ENCODE data around the gene KLK11. TPM values are rescaled to one million over a fixed set of nuclear protein-coding genes. Genes with fewer than 3 reads are reported as not detected.
"Not testable (repeated sequence)": the region's sequence is repeated elsewhere in the genome, so short reads cannot be mapped to it uniquely, and the experiment has no call there.

The KLK11 gene
- total and polyA plus RNA-seq, 4 donors, result 0.25 to 0.43 TPM; not detected in 2

GRCh38 chr19:50984416-50984815 is 42.0 kb downstream of the KLK11 start:
- WGBS, 2 donors, result 82 to 84% methylated on average over 14 of the region's 14 CpGs
- H3K27me3 ChIP-seq (ENCODE audit: control insufficient read depth in 1 of 2, insufficient read depth in 2 of 2, low read length in 1 of 2); H3K9me3 ChIP-seq (ENCODE audit: control insufficient read depth, low read length); H3K36me3 ChIP-seq (ENCODE audit: control insufficient read depth in 1 of 2, insufficient read depth in 2 of 2, low read length in 1 of 2); DNase-seq; intact Hi-C loops (cut with DNase I); ATAC-seq (ENCODE audit: low FRiP score); H3K27ac ChIP-seq (ENCODE audit: low read depth in 1 of 2, low read length in 2 of 2); H3K4me1 ChIP-seq (ENCODE audit: control insufficient read depth in 1 of 2, insufficient read depth in 2 of 2, low read length in 2 of 2); H3K4me3 ChIP-seq (ENCODE audit: low read length in 2 of 2): not testable (repeated sequence)

GRCh38 chr19:50983625-50984292 is 42.7 kb downstream of the KLK11 start, which contains the start of gene KLK7:
KLK7 (minus strand) TSS chr19:50983917; CDS start chr19:50982399, 1,518 bp downstream.
- no peaks in the 10 kb centered on the region for H3K9me3 ChIP-seq (ENCODE audit: control insufficient read depth, low read length)
- DNase-seq (no peak), ATAC-seq (ENCODE audit: low FRiP score) (no peak)
- intact Hi-C loops (cut with DNase I), result no loop called here
- no peaks in the 10 kb centered on the region for H3K36me3 ChIP-seq (ENCODE audit: control insufficient read depth in 1 of 2, insufficient read depth in 2 of 2, low read length in 1 of 2)
- no peak within 1 kb of the TSS for H3K4me3 ChIP-seq (ENCODE audit: low read length in 2 of 2)
- H3K27ac ChIP-seq (ENCODE audit: low read depth in 1 of 2, low read length in 2 of 2), result no peak within 1 kb of the TSS
- no peaks in the 10 kb centered on the region for H3K27me3 ChIP-seq (ENCODE audit: control insufficient read depth in 1 of 2, insufficient read depth in 2 of 2, low read length in 1 of 2)
- 6 to 21% methylated on average over 27 to 28 of the region's 28 CpGs for WGBS, 2 donors
- no peaks in the 10 kb centered on the region for H3K4me1 ChIP-seq (ENCODE audit: control insufficient read depth in 1 of 2, insufficient read depth in 2 of 2, low read length in 2 of 2)

DNA sequence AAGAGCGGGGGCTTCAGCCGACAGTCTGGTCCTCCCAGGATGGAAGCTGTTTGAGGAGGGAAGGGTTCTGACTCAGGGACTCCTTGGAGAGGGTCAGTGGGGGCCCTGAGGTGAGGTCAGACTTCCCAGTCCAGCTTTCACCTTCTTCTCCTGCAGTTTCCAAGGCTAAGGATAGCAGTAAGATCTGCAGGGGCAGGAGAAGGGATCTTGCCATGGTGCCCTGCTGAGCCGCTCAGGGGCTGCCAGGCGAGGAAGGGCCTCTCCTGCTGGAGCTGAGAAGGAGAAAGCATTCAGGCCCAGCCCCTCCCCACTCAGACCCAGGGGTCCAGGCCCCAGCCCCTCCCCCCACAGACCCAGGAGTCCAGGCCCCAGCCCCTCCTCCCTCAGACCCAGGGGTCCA is 44.2 kb downstream of the KLK11 start:
- no peak overlapping the region for H3K27ac ChIP-seq (ENCODE audit: low read depth in 1 of 2, low read length in 2 of 2)
- ATAC-seq (ENCODE audit: low FRiP score), result no peak
- H3K36me3 ChIP-seq (ENCODE audit: control insufficient read depth in 1 of 2, insufficient read depth in 2 of 2, low read length in 1 of 2), result no peaks in the 10 kb centered on the region
- H3K4me1 ChIP-seq (ENCODE audit: control insufficient read depth in 1 of 2, insufficient read depth in 2 of 2, low read length in 2 of 2), result no peaks in the 10 kb centered on the region
- intact Hi-C loops (cut with DNase I), result no loop called here
- no peak overlapping the region for H3K4me3 ChIP-seq (ENCODE audit: low read length in 2 of 2)
- no peaks in the 10 kb centered on the region for H3K27me3 ChIP-seq (ENCODE audit: control insufficient read depth in 1 of 2, insufficient read depth in 2 of 2, low read length in 1 of 2)
- 60 to 65% methylated on average over 3 to 4 of the region's 4 CpGs for WGBS, 2 donors
- no peaks in the 10 kb centered on the region for H3K9me3 ChIP-seq (ENCODE audit: control insufficient read depth, low read length)
- no peak for DNase-seq

DNA sequence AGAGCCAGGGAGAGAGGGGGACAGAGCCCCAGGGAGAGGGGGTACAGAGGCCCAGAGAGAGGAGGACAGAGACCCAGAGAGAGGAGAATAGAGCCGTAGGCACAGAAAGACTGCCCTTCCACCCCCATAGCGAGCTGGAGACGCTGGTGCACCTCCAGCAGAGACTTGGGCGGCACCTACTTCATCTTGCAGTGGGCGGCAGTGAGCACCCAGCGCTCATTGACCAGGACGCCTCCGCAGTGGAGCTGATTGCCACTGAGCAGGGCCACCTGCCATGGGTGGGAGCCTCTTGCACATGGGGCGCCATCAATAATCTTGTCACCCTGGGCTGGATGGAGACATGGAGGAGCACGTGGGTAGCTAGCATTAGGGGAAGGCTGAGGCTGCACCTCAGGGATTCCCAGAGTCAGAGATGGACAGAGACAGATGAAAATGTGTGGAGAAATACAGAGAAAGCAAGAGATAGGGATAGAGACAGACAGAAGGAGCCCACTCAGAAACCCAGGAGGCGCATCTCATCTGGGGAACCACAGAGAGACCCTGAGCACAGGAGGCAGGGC is 44.7 kb downstream of the KLK11 start:
- ATAC-seq (ENCODE audit: low FRiP score), result no peak
- DNase-seq, result no peak
- intact Hi-C loops (cut with DNase I), result no loop called here

DNA sequence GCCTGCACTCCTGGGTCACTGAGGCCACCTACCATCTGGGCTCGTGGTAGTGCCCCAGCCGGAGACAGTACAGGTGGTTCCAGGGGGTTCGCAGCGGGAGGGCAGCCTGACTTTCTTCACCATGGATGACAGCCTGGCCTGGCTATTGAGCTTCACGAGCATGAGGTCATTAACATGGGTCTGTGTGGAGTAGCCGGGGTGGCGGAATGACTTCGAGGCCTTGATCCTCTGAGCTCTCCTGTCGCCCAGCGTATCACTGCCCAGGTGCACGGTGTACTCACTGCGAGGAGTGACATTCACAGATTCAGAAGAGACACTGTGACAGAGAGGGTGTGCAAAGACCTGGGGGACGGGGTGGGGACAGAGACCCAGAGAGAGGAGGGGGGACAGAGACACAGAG is 46.2 kb downstream of the KLK11 start:
- no peak overlapping the region for H3K4me3 ChIP-seq (ENCODE audit: low read length in 2 of 2)
- H3K27me3 ChIP-seq (ENCODE audit: control insufficient read depth in 1 of 2, insufficient read depth in 2 of 2, low read length in 1 of 2), result no peaks in the 10 kb centered on the region
- DNase-seq (no peak), ATAC-seq (ENCODE audit: low FRiP score) (no peak)
- intact Hi-C loops (cut with DNase I), result no loop called here
- H3K9me3 ChIP-seq (ENCODE audit: control insufficient read depth, low read length), result no peaks in the 10 kb centered on the region
- WGBS, 2 donors, result 56 to 60% methylated on average over 13 of the region's 13 CpGs
- no peaks in the 10 kb centered on the region for H3K4me1 ChIP-seq (ENCODE audit: control insufficient read depth in 1 of 2, insufficient read depth in 2 of 2, low read length in 2 of 2)
- no peak overlapping the region for H3K27ac ChIP-seq (ENCODE audit: low read depth in 1 of 2, low read length in 2 of 2)
- H3K36me3 ChIP-seq (ENCODE audit: control insufficient read depth in 1 of 2, insufficient read depth in 2 of 2, low read length in 1 of 2), result no peaks in the 10 kb centered on the region

More for the DNA sequence above, 44.7 kb downstream of the KLK11 start:
- no peaks in the 10 kb centered on the region for H3K27me3 ChIP-seq (ENCODE audit: control insufficient read depth in 1 of 2, insufficient read depth in 2 of 2, low read length in 1 of 2)
- no peaks in the 10 kb centered on the region for H3K4me1 ChIP-seq (ENCODE audit: control insufficient read depth in 1 of 2, insufficient read depth in 2 of 2, low read length in 2 of 2)
- 60 to 62% methylated on average over 11 of the region's 11 CpGs for WGBS, 2 donors
- H3K4me3 ChIP-seq (ENCODE audit: low read length in 2 of 2), result no peak overlapping the region
- no peak overlapping the region for H3K27ac ChIP-seq (ENCODE audit: low read depth in 1 of 2, low read length in 2 of 2)
- no peaks in the 10 kb centered on the region for H3K36me3 ChIP-seq (ENCODE audit: control insufficient read depth in 1 of 2, insufficient read depth in 2 of 2, low read length in 1 of 2)
- no peaks in the 10 kb centered on the region for H3K9me3 ChIP-seq (ENCODE audit: control insufficient read depth, low read length)

- Histone ChIP-seq H3K27me3 (ENCODE audit: control insufficient read depth in 1 of 2, insufficient read depth in 2 of 2, low read length in 1 of 2) (no peaks in the 10 kb centered on the region), H3K27ac (ENCODE audit: low read depth in 1 of 2, low read length in 2 of 2) (no peak overlapping the region), H3K36me3 (ENCODE audit: control insufficient read depth in 1 of 2, insufficient read depth in 2 of 2, low read length in 1 of 2) (no peaks in the 10 kb centered on the region), H3K4me3 (ENCODE audit: low read length in 2 of 2) (no peak overlapping the region), H3K9me3 (ENCODE audit: control insufficient read depth, low read length) (no peaks in the 10 kb centered on the region), H3K4me1 (ENCODE audit: control insufficient read depth in 1 of 2, insufficient read depth in 2 of 2, low read length in 2 of 2) (no peaks in the 10 kb centered on the region)
- peak in 1 of 2 donors; percentile 25 for DNase-seq
- intact Hi-C loops (cut with DNase I), result no loop called here
- no peak for ATAC-seq (ENCODE audit: low FRiP score)
- WGBS, 2 donors, result 17 to 18% methylated on average over 8 of the region's 8 CpGs
These were observed 46.7 kb downstream of the KLK11 start for GRCh38 chr19:50979758-50980157.

- Histone ChIP-seq H3K27ac (ENCODE audit: low read depth in 1 of 2, low read length in 2 of 2) (no peak overlapping the region), H3K4me3 (ENCODE audit: low read length in 2 of 2) (no peak overlapping the region), H3K27me3 (ENCODE audit: control insufficient read depth in 1 of 2, insufficient read depth in 2 of 2, low read length in 1 of 2) (no peaks in the 10 kb centered on the region), H3K4me1 (ENCODE audit: control insufficient read depth in 1 of 2, insufficient read depth in 2 of 2, low read length in 2 of 2) (no peaks in the 10 kb centered on the region), H3K36me3 (ENCODE audit: control insufficient read depth in 1 of 2, insufficient read depth in 2 of 2, low read length in 1 of 2) (no peaks in the 10 kb centered on the region), H3K9me3 (ENCODE audit: control insufficient read depth, low read length) (no peaks in the 10 kb centered on the region)
- intact Hi-C loops (cut with DNase I), result no loop called here
- 51% methylated on average over 5 of the region's 5 CpGs for WGBS, 2 donors
- ATAC-seq (ENCODE audit: low FRiP score) (no peak), DNase-seq (no peak)
These were observed 47.5 kb downstream of the KLK11 start for GRCh38 chr19:50978772-50979390.

DNA sequence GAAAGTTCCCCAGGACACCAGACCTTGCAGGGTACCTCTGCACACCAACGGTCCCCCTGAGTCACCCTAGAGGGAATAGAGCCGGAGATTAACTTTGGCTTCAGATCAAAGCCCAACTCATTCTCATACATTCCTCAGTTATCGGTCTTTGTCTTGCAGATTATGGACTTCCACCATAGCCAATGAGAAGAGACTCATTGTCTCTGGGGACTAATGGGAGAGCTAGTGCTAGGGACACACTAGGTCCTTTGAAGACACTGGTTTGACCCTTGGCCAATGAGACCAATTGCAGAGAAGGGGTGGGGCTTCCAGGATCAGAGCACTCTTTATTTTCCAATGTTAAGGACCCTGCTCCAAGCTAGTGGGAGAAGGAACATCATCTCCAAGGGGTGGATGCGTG is 48.8 kb downstream of the KLK11 start:
- no peak overlapping the region for H3K4me3 ChIP-seq (ENCODE audit: low read length in 2 of 2)
- H3K36me3 ChIP-seq (ENCODE audit: control insufficient read depth in 1 of 2, insufficient read depth in 2 of 2, low read length in 1 of 2), result no peaks in the 10 kb centered on the region
- WGBS, 2 donors, result 68 to 73% methylated on average over 4 of the region's 4 CpGs
- no peaks in the 10 kb centered on the region for H3K9me3 ChIP-seq (ENCODE audit: control insufficient read depth, low read length)
- ATAC-seq (ENCODE audit: low FRiP score) (no peak), DNase-seq (no peak)
- intact Hi-C loops (cut with DNase I), result no loop called here
- H3K27me3 ChIP-seq (ENCODE audit: control insufficient read depth in 1 of 2, insufficient read depth in 2 of 2, low read length in 1 of 2), result no peaks in the 10 kb centered on the region
- H3K27ac ChIP-seq (ENCODE audit: low read depth in 1 of 2, low read length in 2 of 2), result no peak overlapping the region
- H3K4me1 ChIP-seq (ENCODE audit: control insufficient read depth in 1 of 2, insufficient read depth in 2 of 2, low read length in 2 of 2), result no peaks in the 10 kb centered on the region

GRCh38 chr19:50975766-50976165 is 50.6 kb downstream of the KLK11 start:
- Histone ChIP-seq H3K36me3 (ENCODE audit: control insufficient read depth in 1 of 2, insufficient read depth in 2 of 2, low read length in 1 of 2) (no peaks in the 10 kb centered on the region), H3K27me3 (ENCODE audit: control insufficient read depth in 1 of 2, insufficient read depth in 2 of 2, low read length in 1 of 2) (no peaks in the 10 kb centered on the region), H3K27ac (ENCODE audit: low read depth in 1 of 2, low read length in 2 of 2) (no peak overlapping the region), H3K4me3 (ENCODE audit: low read length in 2 of 2) (no peak overlapping the region), H3K9me3 (ENCODE audit: control insufficient read depth, low read length) (no peaks in the 10 kb centered on the region), H3K4me1 (ENCODE audit: control insufficient read depth in 1 of 2, insufficient read depth in 2 of 2, low read length in 2 of 2) (no peaks in the 10 kb centered on the region)
- 15 to 19% methylated on average over 7 to 8 of the region's 8 CpGs for WGBS, 2 donors
- intact Hi-C loops (cut with DNase I), result no loop called here
- no peak for DNase-seq
- no peak for ATAC-seq (ENCODE audit: low FRiP score)

Measured in aorta (tissue), 5 donors.